HFFc6 (cell line): ENCODE results near the gene SH3RF3. TPM values are rescaled to one million over a fixed set of nuclear protein-coding genes. Genes with fewer than 3 reads are reported as not detected.

Experiments
- DNase-seq: peaks from one replicate; pipeline ENCODE4 v3.0.0-alpha.2; 2018
- H3K27ac Mint-ChIP-seq: 2 replicates; pipeline ENCODE4 v1.8.0; 2020; ENCODE audit warnings: mild to moderate bottlenecking, mixed read lengths
- H3K27me3 Mint-ChIP-seq: 2 replicates; pipeline ENCODE4 v1.8.0; 2021; ENCODE audit warnings: mild to moderate bottlenecking, moderate library complexity, mixed read lengths; ENCODE audit not compliant: insufficient read depth
- H3K36me3 Mint-ChIP-seq: 2 replicates; pipeline ENCODE4 v1.8.0; 2021; ENCODE audit warnings: low read depth, mixed read lengths
- H3K4me1 Mint-ChIP-seq: 2 replicates; pipeline ENCODE4 v1.8.0; 2020; ENCODE audit warnings: low read depth, mixed read lengths
- H3K4me3 Mint-ChIP-seq: 2 replicates; pipeline ENCODE4 v1.8.0; 2020; ENCODE audit warnings: mild to moderate bottlenecking, moderate library complexity, mixed read lengths
- H3K9me3 Mint-ChIP-seq: 2 replicates; pipeline ENCODE4 v1.8.0; 2020; ENCODE audit warnings: mild to moderate bottlenecking, mixed read lengths
- total RNA-seq, 6 experiments: library from RNA; stranded (reverse); fragmentation: NEBNext Ultra II Directional; extraction: Animal tissue kit (Norgen Biotek cat#: 25700); gene quantifications; 2 replicates in 1 of 6; 3 replicates in 5 of 6; pipeline ENCODE4 v1.2.3, GENCODE V29; 2021
- TF ChIP-seq, protein P1 (sequence below): fragments of 200-600 bp; sonication (generic); IDR thresholded peaks from 2 replicates; pipeline ENCODE4 v1.5.0; 2021; ENCODE audit warnings: antibody characterized with exemption, mild to moderate bottlenecking

SH3RF3 gene
- total RNA-seq, 6 experiments from 2014 or later: 2.4 to 4.4 (median 3.7) TPM

DNA sequence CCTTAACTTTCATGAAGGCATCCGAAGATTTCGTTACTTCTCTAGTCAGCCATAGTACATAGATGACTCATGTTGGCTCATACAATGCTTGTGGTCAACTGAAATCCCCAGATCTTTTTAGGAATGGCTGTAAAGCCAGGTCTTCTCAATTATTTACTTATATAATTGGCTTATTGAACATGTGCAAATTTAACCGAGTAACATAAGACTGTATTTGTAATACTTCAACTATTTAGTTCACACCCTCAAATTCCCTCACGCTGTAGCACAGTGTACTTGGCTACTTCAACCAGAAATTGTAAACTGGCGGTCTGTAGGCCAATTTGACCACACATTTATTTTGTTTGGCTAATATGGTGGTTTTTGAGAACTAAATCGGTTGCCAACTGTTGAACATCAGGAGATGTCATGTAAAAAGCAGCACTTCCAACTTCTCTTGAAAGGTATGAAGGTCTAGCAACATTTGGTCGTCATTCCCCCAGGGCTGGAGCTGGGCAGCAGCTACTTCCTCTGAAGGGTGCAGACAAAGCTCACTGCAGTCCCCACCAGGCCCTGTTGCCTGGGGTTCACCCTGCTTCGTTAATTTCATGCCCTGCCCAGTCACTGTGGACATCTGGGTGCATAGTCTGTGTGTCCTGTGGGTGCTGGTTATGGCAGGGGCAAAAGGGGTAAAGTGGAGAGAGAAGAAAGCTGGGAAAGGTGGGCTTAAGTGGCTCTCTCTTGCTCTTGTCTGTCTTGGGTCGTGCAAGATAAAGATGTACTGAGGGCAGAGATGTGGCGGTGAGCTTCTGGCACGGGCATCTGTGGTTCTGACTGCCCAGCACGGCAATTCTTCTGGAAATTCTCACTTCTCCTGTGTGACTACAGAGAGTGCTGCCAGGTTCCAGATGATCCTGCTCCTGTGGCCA, 3.2 kb upstream of the SH3RF3 start:
- H3K36me3 Mint-ChIP-seq: no peaks in the 10 kb centered on the region; the same call in 1 of the 2 replicates
- peak; percentile 94 for DNase-seq
- H3K9me3 Mint-ChIP-seq: no peaks in the 10 kb centered on the region; the same call in 1 of the 2 replicates
- H3K4me1 Mint-ChIP-seq: peaks cover 46% of the 10 kb centered on the region
- H3K27me3 Mint-ChIP-seq: peaks cover 23% of the 10 kb centered on the region
- H3K4me3 Mint-ChIP-seq: peak overlapping the region; percentile 78
- TF ChIP-seq, protein P1, sequence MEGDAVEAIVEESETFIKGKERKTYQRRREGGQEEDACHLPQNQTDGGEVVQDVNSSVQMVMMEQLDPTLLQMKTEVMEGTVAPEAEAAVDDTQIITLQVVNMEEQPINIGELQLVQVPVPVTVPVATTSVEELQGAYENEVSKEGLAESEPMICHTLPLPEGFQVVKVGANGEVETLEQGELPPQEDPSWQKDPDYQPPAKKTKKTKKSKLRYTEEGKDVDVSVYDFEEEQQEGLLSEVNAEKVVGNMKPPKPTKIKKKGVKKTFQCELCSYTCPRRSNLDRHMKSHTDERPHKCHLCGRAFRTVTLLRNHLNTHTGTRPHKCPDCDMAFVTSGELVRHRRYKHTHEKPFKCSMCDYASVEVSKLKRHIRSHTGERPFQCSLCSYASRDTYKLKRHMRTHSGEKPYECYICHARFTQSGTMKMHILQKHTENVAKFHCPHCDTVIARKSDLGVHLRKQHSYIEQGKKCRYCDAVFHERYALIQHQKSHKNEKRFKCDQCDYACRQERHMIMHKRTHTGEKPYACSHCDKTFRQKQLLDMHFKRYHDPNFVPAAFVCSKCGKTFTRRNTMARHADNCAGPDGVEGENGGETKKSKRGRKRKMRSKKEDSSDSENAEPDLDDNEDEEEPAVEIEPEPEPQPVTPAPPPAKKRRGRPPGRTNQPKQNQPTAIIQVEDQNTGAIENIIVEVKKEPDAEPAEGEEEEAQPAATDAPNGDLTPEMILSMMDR: no peak
- H3K27ac Mint-ChIP-seq: peak overlapping the region; percentile 84

DNA sequence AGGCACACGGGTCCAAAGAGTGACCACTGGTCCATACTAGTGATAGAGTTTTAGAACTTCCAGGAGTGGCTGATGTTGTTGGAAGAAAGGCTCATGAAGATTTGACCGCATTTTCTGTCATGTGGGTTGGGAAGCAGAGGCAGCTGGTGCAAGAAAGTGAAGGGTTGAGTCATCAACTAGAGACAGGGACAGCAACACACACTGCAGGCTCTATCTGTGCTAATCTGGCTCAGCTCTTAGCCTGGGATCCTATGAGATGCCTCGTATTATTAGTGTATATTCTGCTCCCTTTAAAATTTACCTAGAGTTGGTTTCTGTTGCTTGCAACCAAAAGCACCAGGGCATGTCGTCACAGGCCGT, 2.5 kb upstream of the SH3RF3 start:
- H3K9me3 Mint-ChIP-seq: no peaks in the 10 kb centered on the region; the same call in 1 of the 2 replicates
- H3K27me3 Mint-ChIP-seq: peaks cover 20% of the 10 kb centered on the region; the same call in 1 of the 2 replicates
- H3K27ac Mint-ChIP-seq: peak overlapping the region; percentile 84
- peaks cover 50% of the 10 kb centered on the region for H3K4me1 Mint-ChIP-seq
- peak; percentile 85 for DNase-seq
- H3K36me3 Mint-ChIP-seq: no peaks in the 10 kb centered on the region; the same call in 1 of the 2 replicates
- TF ChIP-seq, protein P1: no peak
- peak overlapping the region; percentile 78 for H3K4me3 Mint-ChIP-seq

DNA sequence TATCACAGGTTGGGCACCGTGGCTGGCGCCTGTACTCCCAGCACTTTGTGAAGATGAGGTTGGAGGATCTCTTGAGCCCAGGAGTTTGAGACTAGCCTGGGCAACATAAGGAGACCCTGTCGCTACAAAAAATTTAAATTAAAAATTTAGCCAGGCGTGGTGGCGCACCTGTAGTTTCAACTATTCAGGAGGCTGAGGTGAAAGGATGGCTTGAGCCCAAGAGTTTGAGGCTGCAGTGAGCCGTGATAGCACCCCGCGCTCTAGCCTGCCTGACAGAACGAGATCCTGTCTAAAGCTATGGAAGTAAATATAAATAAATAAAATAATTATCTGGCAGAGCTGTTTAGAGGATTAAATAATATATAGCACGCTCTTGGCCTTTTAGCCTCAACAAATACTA, 1.4 kb upstream of the SH3RF3 start:
- H3K27ac Mint-ChIP-seq: no peak overlapping the region
- H3K4me3 Mint-ChIP-seq: peak overlapping the region; percentile 79; the same call in 1 of the 2 replicates
- peaks cover 14% of the 10 kb centered on the region; the same call in 1 of the 2 replicates for H3K27me3 Mint-ChIP-seq
- DNase-seq: no peak
- peaks cover 50% of the 10 kb centered on the region for H3K4me1 Mint-ChIP-seq
- H3K9me3 Mint-ChIP-seq: no peaks in the 10 kb centered on the region; the same call in 1 of the 2 replicates
- TF ChIP-seq, protein P1: no peak
- H3K36me3 Mint-ChIP-seq: no peaks in the 10 kb centered on the region; the same call in 1 of the 2 replicates

DNA sequence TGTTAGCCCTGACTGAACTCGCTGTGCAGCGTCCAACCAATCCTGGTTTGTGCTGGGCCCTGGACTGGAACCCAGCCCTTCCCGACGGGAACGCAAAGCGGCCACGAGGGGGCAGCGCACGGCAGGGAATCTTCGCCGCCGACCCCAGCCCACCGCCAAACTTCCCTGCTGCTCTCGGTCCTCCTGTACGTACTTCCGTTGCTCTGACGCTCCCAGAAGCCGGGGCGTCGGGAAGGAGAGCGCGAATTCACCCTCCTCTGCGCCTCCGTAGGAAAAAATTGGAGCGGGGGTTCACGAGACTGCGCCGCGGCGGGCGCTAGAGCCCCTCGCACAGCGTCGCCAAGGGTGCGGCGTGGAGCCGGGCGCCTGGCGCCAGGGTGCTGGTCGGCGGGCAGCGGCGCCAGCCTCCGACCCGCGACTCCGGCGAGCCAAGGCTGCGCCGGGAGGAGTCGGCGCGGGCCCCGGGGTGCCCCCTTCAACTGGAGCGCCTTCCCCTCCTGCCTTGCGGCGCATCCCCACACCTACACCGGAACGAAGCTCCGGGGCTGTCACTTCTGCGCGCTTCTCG, 873 bp upstream of the SH3RF3 start:
- H3K9me3 Mint-ChIP-seq: no peaks in the 10 kb centered on the region; the same call in 1 of the 2 replicates
- peak; percentile 69 for DNase-seq
- H3K36me3 Mint-ChIP-seq: no peaks in the 10 kb centered on the region; the same call in 1 of the 2 replicates
- H3K4me3 Mint-ChIP-seq: peak overlapping the region; percentile 87
- peaks cover 50% of the 10 kb centered on the region for H3K4me1 Mint-ChIP-seq
- H3K27me3 Mint-ChIP-seq: peaks cover 11% of the 10 kb centered on the region; the same call in 1 of the 2 replicates
- TF ChIP-seq, protein P1: peak; percentile 97
- H3K27ac Mint-ChIP-seq: no peak overlapping the region

DNA sequence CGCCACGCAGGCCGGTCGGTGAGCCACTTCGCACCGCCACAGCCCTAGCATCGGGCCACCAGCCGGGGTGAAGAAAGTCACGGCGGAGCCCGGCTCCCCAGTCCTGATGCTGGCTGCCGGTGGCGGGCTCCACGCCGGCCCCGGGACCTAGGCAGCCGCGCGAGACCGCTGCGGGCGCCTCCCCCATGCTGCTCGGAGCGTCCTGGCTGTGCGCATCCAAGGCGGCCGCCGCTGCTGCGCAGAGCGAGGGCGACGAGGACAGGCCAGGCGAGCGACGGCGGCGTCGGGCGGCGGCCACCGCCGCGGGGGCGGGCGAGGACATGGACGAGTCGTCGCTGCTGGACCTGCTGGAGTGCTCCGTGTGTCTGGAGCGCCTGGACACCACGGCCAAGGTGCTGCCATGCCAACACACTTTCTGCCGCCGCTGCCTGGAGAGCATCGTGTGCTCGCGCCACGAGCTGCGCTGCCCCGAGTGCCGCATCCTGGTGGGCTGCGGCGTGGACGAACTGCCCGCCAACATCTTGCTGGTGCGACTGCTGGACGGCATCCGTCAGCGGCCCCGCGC, 433 bp downstream of the SH3RF3 start:
- Mint-ChIP-seq H3K27me3 (peaks cover 8% of the 10 kb centered on the region; the same call in 1 of the 2 replicates), H3K9me3 (no peaks in the 10 kb centered on the region; the same call in 1 of the 2 replicates), H3K4me3 (peak overlapping the region; percentile 67), H3K27ac (no peak overlapping the region), H3K4me1 (peaks cover 50% of the 10 kb centered on the region), H3K36me3 (no peaks in the 10 kb centered on the region; the same call in 1 of the 2 replicates)
- no peak for DNase-seq
- TF ChIP-seq, protein P1: no peak
